Measurements from ENCODE around the gene SSRP1. TPM values are rescaled to one million over a fixed set of nuclear protein-coding genes. Genes with fewer than 3 reads are reported as not detected.
A peak's percentile ranks its signal among the peaks of the same experiment; 100 is the strongest.

Gene SSRP1
- total and polyA plus RNA-seq, 2 of the 13 experiments (the other 11 are each of a cell fraction or from before 2014, with no cell fraction given) = 93.6 to 129 TPM

GRCh38 chr11:57380975-57381374 lies 45.3 kb upstream of the SSRP1 start, which contains the start of gene PRG3:
TSS of gene PRG3 (minus strand) at chr11:57381150. CDS start at chr11:57380708, 442 bp downstream.
- CTCF ChIA-PET (ENCODE audit: low intra/inter-chr PET ratio, low total read pairs) = no interaction called here
- in situ Hi-C loops (cut with HindIII; ENCODE audit: extremely low pct_ligation_motif_present, low pct_unique_long_range_greater_than_20kb) (loop anchor here (10.0 kb wide), 1 partner anchor 64 kb away; no protein-coding TSS in a partner anchor), intact Hi-C loops (cut with micrococcal nuclease; ENCODE audit: unreplicated experiment) (no loop called here)
- Histone ChIP-seq H3K79me2 (ENCODE audit: insufficient read depth, low read length) (no peaks in the 10 kb centered on the region), H4K20me1 (ENCODE audit: insufficient read depth, low read length) (no peaks in the 10 kb centered on the region), H3K9me3 (ENCODE audit: low read length) (no peaks in the 10 kb centered on the region), H3K27me3 (ENCODE audit: control insufficient read depth in 1 of 2, insufficient read depth in 2 of 2, low read length in 2 of 2) (no peaks in the 10 kb centered on the region), H3K4me2 (ENCODE audit: low read depth, low read length) (no peak within 1 kb of the TSS), H3K27ac (ENCODE audit: extremely low read length, insufficient read depth, low read length) (no peak within 1 kb of the TSS), H3K4me3 (replicated peaks in 1 of 3; ENCODE audit: insufficient read depth in 1 of 3, low read depth in 2 of 3, low read length in 3 of 3) (no peak within 1 kb of the TSS), H3K9ac (ENCODE audit: insufficient read depth, low read depth, low read length) (no peak within 1 kb of the TSS), H3K4me1 (ENCODE audit: insufficient read depth, low read length) (peaks cover 13% of the 10 kb centered on the region), H3K36me3 (replicated peaks in 1 of 2; ENCODE audit: control insufficient read depth in 1 of 2, insufficient read depth in 2 of 2, low read length in 2 of 2) (no peaks in the 10 kb centered on the region), H2AFZ (ENCODE audit: low read length) (no peak within 1 kb of the TSS)
- no peak for TF ChIP-seq PAXIP1 (CRISPR knock-in tag; conservative IDR thresholded peaks at IDR 0.05)
- FAIRE-seq (no peak), ATAC-seq (no peak), DNase-seq (ENCODE audit: low spot score) (no peak)
- POLR2A ChIA-PET = no interaction called here
- WGBS (ENCODE audit: low lambda C conversion rate) = 17% methylated on average over 1 of the region's 2 CpGs
- no TSS peak for BruUV-seq (replicated peaks)

DNA sequence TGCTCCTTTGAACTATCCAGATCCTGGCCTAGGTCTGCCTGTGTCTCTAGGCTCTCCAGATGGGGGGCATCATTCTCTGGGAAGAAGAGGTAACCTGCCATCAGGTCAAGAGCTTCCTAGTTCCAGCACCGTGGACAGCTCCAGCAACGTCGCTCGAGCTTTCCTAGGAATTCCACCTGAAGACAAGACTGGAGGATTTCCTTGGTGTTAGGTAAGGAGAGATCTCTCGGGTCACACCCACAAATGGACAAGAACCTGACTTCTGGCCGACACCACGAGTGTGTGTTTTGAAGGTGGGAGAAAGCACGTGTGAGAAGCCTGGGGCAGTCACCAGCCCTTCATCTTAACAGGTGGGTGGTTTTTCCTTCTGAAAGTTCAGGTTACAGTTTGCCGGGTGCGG lies 44.0 kb upstream of the SSRP1 start:
- no peaks in the 10 kb centered on the region for H3K27me3 ChIP-seq (ENCODE audit: control insufficient read depth in 1 of 2, insufficient read depth in 2 of 2, low read length in 2 of 2)
- no peak overlapping the region for H3K4me2 ChIP-seq (ENCODE audit: low read depth, low read length)
- ATAC-seq = no peak; the same call in 2 of the 3 replicates
- H3K79me2 ChIP-seq (ENCODE audit: insufficient read depth, low read length) = no peaks in the 10 kb centered on the region
- WGBS (ENCODE audit: low lambda C conversion rate) = 10% methylated on average over 8 of the region's 10 CpGs
- H3K36me3 ChIP-seq (replicated peaks in 1 of 2; ENCODE audit: control insufficient read depth in 1 of 2, insufficient read depth in 2 of 2, low read length in 2 of 2) = no peaks in the 10 kb centered on the region
- ChIA-PET CTCF (ENCODE audit: low intra/inter-chr PET ratio, low total read pairs) (no interaction called here), POLR2A (no interaction called here)
- no peak overlapping the region for H3K9ac ChIP-seq (ENCODE audit: insufficient read depth, low read depth, low read length)
- H3K4me1 ChIP-seq (ENCODE audit: insufficient read depth, low read length) = peaks cover 13% of the 10 kb centered on the region
- no peak overlapping the region for H3K27ac ChIP-seq (ENCODE audit: extremely low read length, insufficient read depth, low read length)
- no TSS peak for BruUV-seq (replicated peaks)
- in situ Hi-C loops (cut with HindIII; ENCODE audit: extremely low pct_ligation_motif_present, low pct_unique_long_range_greater_than_20kb) (loop anchor here (10.0 kb wide), 1 partner anchor 65 kb away; no protein-coding TSS in a partner anchor), intact Hi-C loops (cut with micrococcal nuclease; ENCODE audit: unreplicated experiment) (no loop called here)
- H2AFZ ChIP-seq (ENCODE audit: low read length) = no peak overlapping the region
- H4K20me1 ChIP-seq (ENCODE audit: insufficient read depth, low read length) = no peaks in the 10 kb centered on the region
- no peak for FAIRE-seq
- no peak overlapping the region for H3K4me3 ChIP-seq (replicated peaks in 1 of 3; ENCODE audit: insufficient read depth in 1 of 3, low read depth in 2 of 3, low read length in 3 of 3)
- no peak for DNase-seq (ENCODE audit: low spot score)
- H3K9me3 ChIP-seq (ENCODE audit: low read length) = no peaks in the 10 kb centered on the region
- TF ChIP-seq, protein P1, sequence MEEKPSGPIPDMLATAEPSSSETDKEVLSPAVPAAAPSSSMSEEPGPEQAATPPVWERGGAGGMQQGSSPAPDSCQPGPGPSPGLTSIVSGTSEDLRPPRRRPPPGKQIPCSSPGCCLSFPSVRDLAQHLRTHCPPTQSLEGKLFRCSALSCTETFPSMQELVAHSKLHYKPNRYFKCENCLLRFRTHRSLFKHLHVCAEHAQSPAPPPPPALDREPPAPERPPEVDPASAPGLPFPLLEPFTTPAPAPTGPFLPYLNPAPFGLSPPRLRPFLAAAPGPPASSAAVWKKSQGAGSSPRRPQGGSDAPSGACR (CRISPR knock-in tag; IDR thresholded peaks at IDR 0.05) = no peak
- 0 out of 2 replicates have a peak, but pooled peaks have one; percentile 41 for TF ChIP-seq HMGXB3 (CRISPR knock-in tag; IDR thresholded peaks at IDR 0.05; ENCODE audit: borderline replicate concordance)
- 0 out of 2 replicates have a peak, but pooled peaks have one; percentile 47 for TF ChIP-seq ZBTB44 (CRISPR knock-in tag; IDR thresholded peaks at IDR 0.05)
- TF ChIP-seq ZNF563 (CRISPR knock-in tag; IDR thresholded peaks at IDR 0.05) = peak; percentile 46; the same call in 1 of the 2 replicates
- peak; percentile 60; the same call in 1 of the 2 replicates for TF ChIP-seq WIZ (CRISPR knock-in tag; IDR thresholded peaks at IDR 0.05)

Data from HepG2 (cell line).